Measurements from ENCODE around the gene EDAR. TPM values are rescaled to one million over a fixed set of nuclear protein-coding genes. Genes with fewer than 3 reads are reported as not detected.

Gene EDAR
- total RNA-seq, 3 donors from 2014 or later (not counting 1 experiment from before 2014, with no cell fraction given): 0.11 to 0.23 TPM; not detected in 1

GRCh38 chr2:108980076-108980475 is 8.9 kb downstream of the EDAR start:
- H3K36me3 Mint-ChIP-seq: no peaks in the 10 kb centered on the region
- Histone ChIP-seq H3K36me3 (ENCODE audit: control insufficient read depth, insufficient read depth, low read length) (no peaks in the 10 kb centered on the region), H3K4me1 (ENCODE audit: control insufficient read depth, insufficient read depth, low read length) (no peaks in the 10 kb centered on the region), H3K27me3 (ENCODE audit: control insufficient read depth, insufficient read depth, low read length) (no peaks in the 10 kb centered on the region), H3K4me3 (ENCODE audit: low read length) (no peak overlapping the region), H3K9me3 (ENCODE audit: control insufficient read depth, insufficient read depth, low read length) (no peaks in the 10 kb centered on the region), H3K27ac (ENCODE audit: low read length) (no peak overlapping the region)
- no peaks in the 10 kb centered on the region for H3K9me3 Mint-ChIP-seq
- ATAC-seq: no peak
- H3K4me1 Mint-ChIP-seq: no peaks in the 10 kb centered on the region
- peaks cover 11 to 17% of the 10 kb centered on the region in 2 donors for H3K27me3 Mint-ChIP-seq (ENCODE audit: low read depth in 2 of 2)
- intact Hi-C loops (cut with micrococcal nuclease): no loop called here
- TF ChIP-seq, protein P1, sequence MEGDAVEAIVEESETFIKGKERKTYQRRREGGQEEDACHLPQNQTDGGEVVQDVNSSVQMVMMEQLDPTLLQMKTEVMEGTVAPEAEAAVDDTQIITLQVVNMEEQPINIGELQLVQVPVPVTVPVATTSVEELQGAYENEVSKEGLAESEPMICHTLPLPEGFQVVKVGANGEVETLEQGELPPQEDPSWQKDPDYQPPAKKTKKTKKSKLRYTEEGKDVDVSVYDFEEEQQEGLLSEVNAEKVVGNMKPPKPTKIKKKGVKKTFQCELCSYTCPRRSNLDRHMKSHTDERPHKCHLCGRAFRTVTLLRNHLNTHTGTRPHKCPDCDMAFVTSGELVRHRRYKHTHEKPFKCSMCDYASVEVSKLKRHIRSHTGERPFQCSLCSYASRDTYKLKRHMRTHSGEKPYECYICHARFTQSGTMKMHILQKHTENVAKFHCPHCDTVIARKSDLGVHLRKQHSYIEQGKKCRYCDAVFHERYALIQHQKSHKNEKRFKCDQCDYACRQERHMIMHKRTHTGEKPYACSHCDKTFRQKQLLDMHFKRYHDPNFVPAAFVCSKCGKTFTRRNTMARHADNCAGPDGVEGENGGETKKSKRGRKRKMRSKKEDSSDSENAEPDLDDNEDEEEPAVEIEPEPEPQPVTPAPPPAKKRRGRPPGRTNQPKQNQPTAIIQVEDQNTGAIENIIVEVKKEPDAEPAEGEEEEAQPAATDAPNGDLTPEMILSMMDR (IDR thresholded peaks at IDR 0.05): no peak
- 85% methylated on average over 3 of the region's 6 CpGs for WGBS (ENCODE audit: insufficient coverage)
- H3K27ac Mint-ChIP-seq: no peak overlapping the region
- no peak overlapping the region for H3K4me3 Mint-ChIP-seq
- no peak for DNase-seq

- Histone ChIP-seq H3K36me3 (ENCODE audit: control insufficient read depth, insufficient read depth, low read length) (no peaks in the 10 kb centered on the region), H3K4me1 (ENCODE audit: control insufficient read depth, insufficient read depth, low read length) (peaks cover 4% of the 10 kb centered on the region), H3K4me3 (ENCODE audit: low read length) (no peak overlapping the region), H3K9me3 (ENCODE audit: control insufficient read depth, insufficient read depth, low read length) (no peaks in the 10 kb centered on the region), H3K27me3 (ENCODE audit: control insufficient read depth, insufficient read depth, low read length) (no peaks in the 10 kb centered on the region), H3K27ac (ENCODE audit: low read length) (no peak overlapping the region)
- WGBS (ENCODE audit: insufficient coverage): 91% methylated on average over 2 of the region's 3 CpGs
- DNase-seq (no peak), ATAC-seq (no peak)
- no peak overlapping the region for H3K4me3 Mint-ChIP-seq
- H3K27ac Mint-ChIP-seq: no peak overlapping the region
- no peaks in the 10 kb centered on the region for H3K36me3 Mint-ChIP-seq
- peaks cover 9 to 13% of the 10 kb centered on the region in 2 donors for H3K27me3 Mint-ChIP-seq (ENCODE audit: low read depth in 2 of 2)
- TF ChIP-seq, protein P1 (IDR thresholded peaks at IDR 0.05): no peak
- intact Hi-C loops (cut with micrococcal nuclease): no loop called here
- no peaks in the 10 kb centered on the region for H3K9me3 Mint-ChIP-seq
- H3K4me1 Mint-ChIP-seq: no peaks in the 10 kb centered on the region
Observed at GRCh38 chr2:108979461-108979860, 9.6 kb downstream of the EDAR start.

GRCh38 chr2:108978709-108979111 is 10.3 kb downstream of the EDAR start:
- 63% methylated on average over 7 of the region's 7 CpGs for WGBS (ENCODE audit: insufficient coverage)
- ATAC-seq: no peak
- TF ChIP-seq, protein P1 (IDR thresholded peaks at IDR 0.05): no peak

More at GRCh38 chr2:108978709-108979111, 10.3 kb downstream of the EDAR start:
- DNase-seq: no peak
- Histone ChIP-seq H3K9me3 (ENCODE audit: control insufficient read depth, insufficient read depth, low read length) (no peaks in the 10 kb centered on the region), H3K4me1 (ENCODE audit: control insufficient read depth, insufficient read depth, low read length) (peaks cover 4% of the 10 kb centered on the region), H3K27ac (ENCODE audit: low read length) (no peak overlapping the region), H3K36me3 (ENCODE audit: control insufficient read depth, insufficient read depth, low read length) (no peaks in the 10 kb centered on the region), H3K4me3 (ENCODE audit: low read length) (no peak overlapping the region), H3K27me3 (ENCODE audit: control insufficient read depth, insufficient read depth, low read length) (no peaks in the 10 kb centered on the region)
- Mint-ChIP-seq H3K36me3 (no peaks in the 10 kb centered on the region), H3K27me3 (ENCODE audit: low read depth in 2 of 2) (peaks cover 6% of the 10 kb centered on the region in 2 donors), H3K4me3 (no peak overlapping the region), H3K4me1 (no peaks in the 10 kb centered on the region), H3K27ac (no peak overlapping the region), H3K9me3 (no peaks in the 10 kb centered on the region)
- intact Hi-C loops (cut with micrococcal nuclease): no loop called here
